Esophagus muscularis mucosa (tissue), 3 donors: ENCODE results near the gene POP7.

Experiments used
- CTCF ChIP-seq, 3 experiments: fragments of 200-600 bp in 2 of 3; fragments of 450-650 bp in 1 of 3; sonication (generic) in 2 of 3; IDR thresholded peaks; one replicate each; pipeline ENCODE4 v1.5.1; 2017 to 2019; ENCODE audit warnings: antibody characterized with exemption in 3 of 3, mild to moderate bottlenecking in 2 of 3, moderate library complexity in 1 of 3
- POLR2A ChIP-seq: fragments of 450-650 bp; IDR thresholded peaks from one replicate; pipeline ENCODE4 v1.6.1; 2017; ENCODE audit warnings: antibody characterized with exemption, moderate library complexity, mild to moderate bottlenecking, low read depth

- TF ChIP-seq POLR2A, result no peak
- TF ChIP-seq CTCF (IDR thresholded peaks at IDR 0.05), result no peak
Measured at GRCh38 chr7:100670074-100670473, 35.8 kb upstream of the POP7 start.
